GM20000 (cell line): ENCODE measurements around the gene MCM10.

Experiments
- DNase-seq: peaks from one replicate; pipeline ENCODE4 v3.0.0; 2012; ENCODE audit warnings: low spot score
- TF ChIP-seq, protein P1 (sequence below): IDR thresholded peaks from 2 replicates; pipeline ENCODE4 v1.5.1; 2012; ENCODE audit warnings: mild to moderate bottlenecking, control low read depth; ENCODE audit errors: extremely low read depth, missing control alignments

Gene MCM10

DNA sequence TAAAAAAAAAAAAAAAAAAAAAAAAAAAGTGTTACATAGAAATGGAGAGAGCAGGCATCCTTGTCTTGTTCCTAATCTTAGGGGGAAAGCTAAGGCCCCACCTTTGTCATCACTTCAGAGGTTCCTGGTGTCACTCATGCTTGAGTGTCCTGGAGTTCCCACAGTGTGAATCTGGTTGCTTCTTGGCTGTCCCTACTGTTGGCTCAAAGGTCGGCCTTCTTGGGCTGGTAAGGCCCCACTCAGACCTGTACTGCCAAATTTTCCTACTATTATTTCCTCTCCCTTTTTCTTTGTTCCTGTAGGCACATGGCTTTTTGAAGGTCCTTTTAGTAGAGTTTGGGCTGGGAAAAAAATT is 39.9 kb upstream of the MCM10 start:
- DNase-seq, result no peak
- TF ChIP-seq, protein P1, sequence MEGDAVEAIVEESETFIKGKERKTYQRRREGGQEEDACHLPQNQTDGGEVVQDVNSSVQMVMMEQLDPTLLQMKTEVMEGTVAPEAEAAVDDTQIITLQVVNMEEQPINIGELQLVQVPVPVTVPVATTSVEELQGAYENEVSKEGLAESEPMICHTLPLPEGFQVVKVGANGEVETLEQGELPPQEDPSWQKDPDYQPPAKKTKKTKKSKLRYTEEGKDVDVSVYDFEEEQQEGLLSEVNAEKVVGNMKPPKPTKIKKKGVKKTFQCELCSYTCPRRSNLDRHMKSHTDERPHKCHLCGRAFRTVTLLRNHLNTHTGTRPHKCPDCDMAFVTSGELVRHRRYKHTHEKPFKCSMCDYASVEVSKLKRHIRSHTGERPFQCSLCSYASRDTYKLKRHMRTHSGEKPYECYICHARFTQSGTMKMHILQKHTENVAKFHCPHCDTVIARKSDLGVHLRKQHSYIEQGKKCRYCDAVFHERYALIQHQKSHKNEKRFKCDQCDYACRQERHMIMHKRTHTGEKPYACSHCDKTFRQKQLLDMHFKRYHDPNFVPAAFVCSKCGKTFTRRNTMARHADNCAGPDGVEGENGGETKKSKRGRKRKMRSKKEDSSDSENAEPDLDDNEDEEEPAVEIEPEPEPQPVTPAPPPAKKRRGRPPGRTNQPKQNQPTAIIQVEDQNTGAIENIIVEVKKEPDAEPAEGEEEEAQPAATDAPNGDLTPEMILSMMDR, result no peak

DNA sequence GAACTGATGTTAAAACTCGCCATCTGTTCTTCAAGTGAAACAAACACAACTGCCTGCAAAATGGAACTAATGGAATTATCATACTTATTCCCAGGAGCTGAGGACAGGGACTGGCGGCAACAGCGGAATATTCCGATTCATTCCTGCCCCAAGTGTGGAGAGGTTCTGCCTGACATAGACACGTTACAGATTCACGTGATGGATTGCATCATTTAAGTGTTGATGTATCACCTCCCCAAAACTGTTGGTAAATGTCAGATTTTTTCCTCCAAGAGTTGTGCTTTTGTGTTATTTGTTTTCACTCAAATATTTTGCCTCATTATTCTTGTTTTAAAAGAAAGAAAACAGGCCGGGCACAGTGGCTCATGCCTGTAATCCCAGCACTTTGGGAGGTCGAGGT is 24.7 kb upstream of the MCM10 start:
- TF ChIP-seq, protein P1, result no peak
- no peak for DNase-seq

DNA sequence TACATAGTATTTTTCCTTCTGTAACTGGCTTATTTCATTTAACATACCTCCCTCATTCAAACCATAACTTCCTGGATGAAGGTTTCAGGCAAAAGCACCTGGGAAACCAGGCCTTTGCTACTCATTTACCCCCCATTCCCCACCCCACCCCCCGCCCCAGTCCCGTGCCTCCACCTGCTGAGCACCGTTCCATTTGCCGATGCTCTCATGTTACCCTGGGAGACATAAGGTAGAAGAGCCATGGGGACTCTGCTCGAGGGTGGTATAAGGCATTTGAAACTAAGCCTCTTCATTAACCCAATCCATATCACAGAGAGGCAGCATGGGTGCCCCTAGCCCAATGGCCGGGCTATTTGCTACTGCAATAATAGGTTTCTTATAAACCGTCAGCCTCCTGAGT is 22.2 kb upstream of the MCM10 start:
- DNase-seq, result no peak
- TF ChIP-seq, protein P1, result no peak

DNA sequence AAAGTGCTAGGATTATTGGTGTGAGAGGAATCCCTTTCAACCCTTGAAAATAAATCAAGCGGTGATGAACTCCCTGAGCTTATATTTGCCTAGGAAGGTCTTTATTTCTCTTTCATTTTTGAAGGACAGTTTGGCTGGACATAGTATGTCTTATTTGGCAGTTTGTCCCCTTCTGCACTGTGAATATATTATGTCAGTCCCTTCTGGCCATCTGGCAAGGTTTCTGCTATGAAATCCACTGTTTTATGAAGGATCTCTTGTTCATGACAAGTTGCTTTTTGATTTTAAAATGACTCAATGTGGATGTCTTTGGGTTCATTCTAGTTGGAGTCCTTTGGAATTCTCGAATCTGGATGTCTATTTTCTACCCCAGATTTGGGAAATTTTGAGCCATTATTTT is 21.7 kb upstream of the MCM10 start:
- TF ChIP-seq, protein P1, result no peak
- DNase-seq, result no peak

DNA sequence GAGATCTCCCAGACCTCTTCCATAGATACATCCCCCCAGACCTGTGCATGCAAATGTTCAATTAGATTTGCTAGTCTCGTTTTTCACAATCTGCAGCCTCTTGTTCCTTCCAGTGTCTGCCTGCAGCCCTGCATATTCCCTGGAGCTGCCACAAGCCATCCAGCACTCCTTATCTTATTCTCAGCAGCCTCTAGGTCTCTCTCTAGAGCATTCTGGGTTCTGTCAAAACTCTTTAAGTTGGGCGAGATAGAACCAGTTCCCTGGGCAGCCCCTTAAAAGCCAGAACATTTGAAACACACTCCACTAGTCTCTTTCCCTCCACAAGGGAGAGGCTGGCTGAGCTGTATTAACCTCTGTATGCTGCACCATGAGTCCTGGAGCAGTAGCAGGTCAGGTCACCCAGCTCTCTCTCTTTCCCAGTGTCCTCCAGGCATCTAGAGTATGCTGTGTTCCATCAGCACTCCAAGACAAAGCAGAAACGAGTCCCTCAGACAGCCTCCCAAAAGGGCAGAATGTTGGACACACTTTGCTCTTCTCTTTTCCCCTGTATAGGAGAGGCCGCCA is 20.6 kb upstream of the MCM10 start:
- TF ChIP-seq, protein P1, result no peak
- DNase-seq, result no peak

DNA sequence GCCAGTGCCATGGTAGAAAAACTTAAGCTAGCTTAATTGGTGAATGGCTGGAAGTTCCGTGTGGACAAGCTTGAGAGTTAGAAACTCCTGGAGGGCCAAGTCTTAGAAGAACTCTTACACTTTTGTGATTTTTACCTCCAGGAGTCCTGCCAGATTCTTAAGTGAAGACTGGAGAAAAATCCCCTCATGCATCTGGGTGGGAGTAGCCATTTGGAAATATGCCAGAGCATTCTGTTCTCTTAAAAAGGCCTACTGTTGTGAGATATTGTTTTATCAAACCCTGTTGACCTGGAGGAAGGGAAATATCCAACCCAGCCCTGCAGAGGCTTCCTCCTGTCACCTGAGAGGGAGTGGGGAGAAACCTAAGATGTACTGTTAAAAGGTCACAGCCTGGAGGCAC is 17.6 kb upstream of the MCM10 start:
- DNase-seq, result no peak
- TF ChIP-seq, protein P1, result no peak

DNA sequence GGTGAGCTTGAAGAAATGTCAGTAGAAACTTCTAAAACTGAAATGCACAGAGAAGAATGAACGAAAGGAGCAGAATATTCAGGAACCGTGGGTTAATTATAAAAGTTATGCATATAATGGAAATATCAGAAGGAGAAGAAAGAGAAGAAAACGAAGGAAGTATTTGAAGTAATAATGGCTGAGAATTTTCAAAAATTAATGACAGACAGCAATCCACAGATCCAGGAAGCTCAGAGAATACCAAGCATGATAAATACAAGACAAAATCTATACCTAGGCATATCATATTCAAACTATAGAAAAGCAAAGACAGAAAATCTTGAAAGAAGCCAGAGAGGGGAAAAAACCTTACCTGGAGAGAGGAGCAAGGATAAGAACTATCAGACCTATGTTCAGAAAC is 16.5 kb upstream of the MCM10 start:
- DNase-seq, result no peak
- TF ChIP-seq, protein P1, result no peak

DNA sequence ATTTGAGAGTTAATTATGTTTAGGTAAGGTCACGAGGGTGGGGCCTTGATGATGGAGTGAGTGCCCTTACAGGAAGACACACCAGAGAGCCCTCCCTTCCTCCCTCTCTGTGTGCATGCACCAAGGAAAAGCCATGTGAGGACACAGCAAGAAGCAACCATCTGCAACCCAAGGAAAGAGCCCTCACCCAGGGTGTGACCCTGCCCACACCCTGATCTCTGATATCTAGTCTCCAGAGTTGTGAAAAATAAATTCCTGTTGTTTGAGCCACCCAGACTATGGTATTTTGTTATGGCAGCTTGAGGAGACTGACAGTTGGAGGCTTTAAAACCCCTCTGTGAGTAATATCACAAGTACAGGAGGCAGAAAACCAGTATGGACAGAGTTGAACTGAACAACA is 15.0 kb upstream of the MCM10 start:
- no peak for DNase-seq
- TF ChIP-seq, protein P1, result no peak
